ENCODE measurements around the gene MRPL22.
A peak's percentile ranks its signal among the peaks of the same experiment; 100 is the strongest.

DNA sequence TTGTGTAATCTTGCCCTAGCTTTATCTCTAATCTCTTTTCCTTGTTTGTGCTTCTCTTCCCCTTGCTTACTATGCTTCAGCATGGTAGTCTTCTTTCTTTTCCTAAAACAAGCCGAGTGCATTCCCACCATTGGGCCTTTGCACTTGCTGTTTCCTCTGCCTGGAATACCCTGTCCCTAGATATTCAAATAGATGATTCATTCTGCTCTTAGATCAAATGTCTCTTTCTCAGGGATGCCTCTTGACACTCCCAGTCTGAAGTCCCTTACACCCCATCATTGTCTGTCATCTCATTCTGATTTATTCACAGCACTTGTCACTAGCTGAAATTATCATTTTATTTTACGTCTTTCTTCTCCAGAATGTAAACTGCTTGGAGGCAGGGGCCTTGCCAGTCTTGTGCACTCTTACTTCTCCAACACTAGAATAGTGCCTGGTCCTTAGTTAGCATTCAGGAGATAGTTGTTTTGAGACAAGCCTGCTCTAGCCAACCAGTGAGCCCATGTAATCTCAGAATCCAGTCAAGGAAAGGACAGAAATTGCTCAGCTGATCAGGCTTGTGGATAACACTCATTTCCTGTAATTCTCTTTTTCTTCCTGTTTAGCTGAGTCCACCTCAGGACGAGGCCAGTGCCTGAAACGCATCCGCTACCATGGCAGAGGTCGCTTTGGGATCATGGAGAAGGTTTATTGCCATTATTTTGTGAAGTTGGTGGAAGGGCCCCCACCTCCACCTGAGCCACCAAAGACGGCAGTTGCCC is 25.4 kb downstream of the MRPL22 start:
- no peak for TF ChIP-seq POLR2A (IDR thresholded peaks at IDR 0.05)
- TF ChIP-seq CTCF (IDR thresholded peaks at IDR 0.05), result no peak
- peak in 1 of 2 donors; percentile 57 for TF ChIP-seq POLR2AphosphoS5 (IDR thresholded peaks at IDR 0.05; ENCODE audit: insufficient read depth in 1 of 2, low read depth in 1 of 2)
